Thyroid gland (tissue), 4 donors: ENCODE results near the gene EMP2.

Source experiments
- POLR2A ChIP-seq, 2 donors: fragments of 450-650 bp; IDR thresholded peaks; one replicate each; pipeline ENCODE4 v1.6.1; 2017; ENCODE audit warnings: antibody characterized with exemption in 2 of 2, mild to moderate bottlenecking in 2 of 2, moderate library complexity in 1 of 2
- TF ChIP-seq, protein P1 (sequence below), 6 experiments: fragments of 200-600 bp in 3 of 6; fragments of 450-650 bp in 3 of 6; sonication (generic) in 3 of 6; IDR thresholded peaks; one replicate each; pipeline ENCODE4 v1.5.1; 2016 to 2019; ENCODE audit warnings: antibody characterized with exemption in 6 of 6, mild to moderate bottlenecking in 2 of 6, inconsistent platforms in 1 of 6, moderate library complexity in 1 of 6

- TF ChIP-seq, protein P1, sequence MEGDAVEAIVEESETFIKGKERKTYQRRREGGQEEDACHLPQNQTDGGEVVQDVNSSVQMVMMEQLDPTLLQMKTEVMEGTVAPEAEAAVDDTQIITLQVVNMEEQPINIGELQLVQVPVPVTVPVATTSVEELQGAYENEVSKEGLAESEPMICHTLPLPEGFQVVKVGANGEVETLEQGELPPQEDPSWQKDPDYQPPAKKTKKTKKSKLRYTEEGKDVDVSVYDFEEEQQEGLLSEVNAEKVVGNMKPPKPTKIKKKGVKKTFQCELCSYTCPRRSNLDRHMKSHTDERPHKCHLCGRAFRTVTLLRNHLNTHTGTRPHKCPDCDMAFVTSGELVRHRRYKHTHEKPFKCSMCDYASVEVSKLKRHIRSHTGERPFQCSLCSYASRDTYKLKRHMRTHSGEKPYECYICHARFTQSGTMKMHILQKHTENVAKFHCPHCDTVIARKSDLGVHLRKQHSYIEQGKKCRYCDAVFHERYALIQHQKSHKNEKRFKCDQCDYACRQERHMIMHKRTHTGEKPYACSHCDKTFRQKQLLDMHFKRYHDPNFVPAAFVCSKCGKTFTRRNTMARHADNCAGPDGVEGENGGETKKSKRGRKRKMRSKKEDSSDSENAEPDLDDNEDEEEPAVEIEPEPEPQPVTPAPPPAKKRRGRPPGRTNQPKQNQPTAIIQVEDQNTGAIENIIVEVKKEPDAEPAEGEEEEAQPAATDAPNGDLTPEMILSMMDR (IDR thresholded peaks at IDR 0.05) = no peak
- TF ChIP-seq POLR2A (IDR thresholded peaks at IDR 0.05) = no peak
Measured at GRCh38 chr16:10590342-10590741, 9.9 kb upstream of the EMP2 start.
